A673 (cell line): ENCODE measurements around the gene CMC1. TPM values are rescaled to one million over a fixed set of nuclear protein-coding genes. Genes with fewer than 3 reads are reported as not detected.

Experiments used
- BruUV-seq: library from RNA; stranded (reverse); fragments of 400-500 nt; replicated peaks from 2 replicates; lab custom pipeline; 2021; lab: Mats Ljungman, UMichigan
- CTCF ChIA-PET: fragments of 300-600 bp; sonication (Branson Sonifier 250); formaldehyde crosslinking; loops from one replicate; lab custom pipeline; 2022; ENCODE audit warnings: antibody characterized with exemption; lab: Charles Lee
- POLR2A ChIA-PET: fragments of 300-600 bp; sonication (Branson Sonifier 250); formaldehyde crosslinking; loops from one replicate; lab custom pipeline; 2022; ENCODE audit warnings: antibody characterized with exemption; ENCODE audit not compliant: low non-redundant PET; lab: Charles Lee
- DNase-seq: peaks from one replicate; pipeline ENCODE4 v3.0.0-alpha.2; 2015; ENCODE audit warnings: low spot score
- H3K27ac ChIP-seq: fragments of 200-600 bp; sonication (generic); 2 replicates; pipeline ENCODE4 v1.5.1; 2016; ENCODE audit warnings: mixed run types, low read depth, mild to moderate bottlenecking, mixed read lengths, antibody characterized with exemption, low read length; ENCODE audit not compliant: poor library complexity, severe bottlenecking
- H3K27me3 ChIP-seq: fragments of 200-600 bp; sonication (generic); replicated peaks from 2 replicates; pipeline ENCODE4 v1.6.1; 2017; ENCODE audit warnings: mixed run types, low read depth, mild to moderate bottlenecking, mixed read lengths, antibody characterized with exemption, low read length; ENCODE audit not compliant: insufficient read depth, poor library complexity
- H3K36me3 ChIP-seq: fragments of 200-600 bp; sonication (generic); 2 replicates; pipeline ENCODE4 v1.6.1; 2016; ENCODE audit warnings: mixed run types, mild to moderate bottlenecking, mixed read lengths, antibody characterized with exemption, low read length; ENCODE audit not compliant: insufficient read depth, poor library complexity, severe bottlenecking
- H3K4me1 ChIP-seq: fragments of 200-600 bp; sonication (generic); 2 replicates; pipeline ENCODE4 v1.6.1; 2017; ENCODE audit warnings: mixed run types, mild to moderate bottlenecking, mixed read lengths, antibody characterized with exemption, low read length; ENCODE audit not compliant: insufficient read depth, poor library complexity, severe bottlenecking
- H3K4me3 ChIP-seq: fragments of 200-600 bp; sonication (generic); 2 replicates; pipeline ENCODE4 v1.5.1; 2016; ENCODE audit warnings: low read depth, mixed run types, mild to moderate bottlenecking, mixed read lengths, low read length; ENCODE audit not compliant: poor library complexity, severe bottlenecking
- H3K9me3 ChIP-seq: fragments of 200-600 bp; sonication (generic); 2 replicates; pipeline ENCODE4 v1.6.1; 2016; ENCODE audit warnings: mixed run types, low read depth, mild to moderate bottlenecking, mixed read lengths, antibody characterized with exemption, low read length; ENCODE audit not compliant: poor library complexity, severe bottlenecking
- EZH2 ChIP-seq: fragments of 200-600 bp; sonication (generic); IDR thresholded peaks from 2 replicates; pipeline ENCODE4 v1.6.1; 2017; ENCODE audit warnings: borderline replicate concordance, low read depth, mild to moderate bottlenecking, mixed read lengths, antibody characterized with exemption, low read length; ENCODE audit not compliant: poor library complexity, severe bottlenecking
- intact Hi-C: fragments of 100-400 bp; cut with micrococcal nuclease; formaldehyde crosslinking; loops from one replicate; pipeline ENCODE4 v1.10.0; 2022; ENCODE audit not compliant: unreplicated experiment
- total RNA-seq: library from RNA; stranded (reverse); gene quantifications from 2 replicates; pipeline ENCODE4 v1.2.3, GENCODE V29; 2021
- TF ChIP-seq, protein P1 (sequence below): fragments of 300-800, 200-600 bp; sonication (generic); conservative IDR thresholded peaks from 2 replicates; pipeline ENCODE4 v1.5.1; 2017; ENCODE audit warnings: low read depth, mild to moderate bottlenecking, antibody characterized with exemption, low read length, moderate library complexity, mixed read lengths

CMC1 gene
- total RNA-seq, 1 experiment from 2014 or later = 19.3 TPM

DNA sequence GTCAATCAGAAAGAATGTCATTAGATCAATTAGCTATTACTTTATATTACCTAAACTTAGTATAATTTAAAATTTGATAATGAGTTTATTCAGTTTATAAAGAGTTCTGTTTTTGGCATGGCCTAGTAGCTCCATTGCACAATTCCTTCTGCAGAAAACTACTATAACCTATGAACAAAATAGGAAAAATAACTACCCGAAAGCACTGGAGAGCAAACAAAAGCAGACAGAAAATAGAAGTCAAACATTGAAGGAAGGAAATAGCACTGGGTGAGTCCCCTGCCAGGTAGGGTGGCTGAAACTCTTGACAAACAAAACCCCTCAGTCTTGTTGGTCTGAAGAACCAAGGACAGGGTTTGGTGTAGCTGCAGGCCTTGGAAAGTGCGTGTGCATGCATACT lies 37.5 kb downstream of the CMC1 start:
- Histone ChIP-seq H3K36me3 (no peaks in the 10 kb centered on the region), H3K27ac (no peak overlapping the region), H3K27me3 (no peaks in the 10 kb centered on the region), H3K4me1 (no peaks in the 10 kb centered on the region), H3K4me3 (no peak overlapping the region), H3K9me3 (peaks cover under 1% of the 10 kb centered on the region)
- intact Hi-C loops = no loop called here
- no peak for DNase-seq
- TF ChIP-seq, protein P1, sequence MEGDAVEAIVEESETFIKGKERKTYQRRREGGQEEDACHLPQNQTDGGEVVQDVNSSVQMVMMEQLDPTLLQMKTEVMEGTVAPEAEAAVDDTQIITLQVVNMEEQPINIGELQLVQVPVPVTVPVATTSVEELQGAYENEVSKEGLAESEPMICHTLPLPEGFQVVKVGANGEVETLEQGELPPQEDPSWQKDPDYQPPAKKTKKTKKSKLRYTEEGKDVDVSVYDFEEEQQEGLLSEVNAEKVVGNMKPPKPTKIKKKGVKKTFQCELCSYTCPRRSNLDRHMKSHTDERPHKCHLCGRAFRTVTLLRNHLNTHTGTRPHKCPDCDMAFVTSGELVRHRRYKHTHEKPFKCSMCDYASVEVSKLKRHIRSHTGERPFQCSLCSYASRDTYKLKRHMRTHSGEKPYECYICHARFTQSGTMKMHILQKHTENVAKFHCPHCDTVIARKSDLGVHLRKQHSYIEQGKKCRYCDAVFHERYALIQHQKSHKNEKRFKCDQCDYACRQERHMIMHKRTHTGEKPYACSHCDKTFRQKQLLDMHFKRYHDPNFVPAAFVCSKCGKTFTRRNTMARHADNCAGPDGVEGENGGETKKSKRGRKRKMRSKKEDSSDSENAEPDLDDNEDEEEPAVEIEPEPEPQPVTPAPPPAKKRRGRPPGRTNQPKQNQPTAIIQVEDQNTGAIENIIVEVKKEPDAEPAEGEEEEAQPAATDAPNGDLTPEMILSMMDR = no peak
- no peak for TF ChIP-seq EZH2
- ChIA-PET POLR2A (no interaction called here), CTCF (no interaction called here)
- no TSS peak for BruUV-seq

DNA sequence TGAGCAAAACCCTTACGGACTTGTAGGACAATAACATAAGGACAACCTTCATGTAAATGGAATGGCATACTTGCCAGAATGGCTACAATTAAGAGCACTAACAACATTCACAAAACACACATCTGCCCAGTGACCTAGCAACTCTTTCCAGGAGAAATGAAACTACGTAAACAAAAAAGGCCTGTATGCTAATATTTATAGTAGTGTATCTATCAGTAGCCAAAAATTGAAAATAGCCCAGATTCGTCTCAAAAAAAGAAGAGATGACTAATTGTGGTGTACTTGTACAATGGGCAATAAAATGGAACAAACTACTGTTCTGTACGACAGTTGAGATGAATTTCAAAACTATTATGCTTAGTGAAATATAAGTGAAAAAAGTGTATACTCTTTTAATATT lies 38.4 kb downstream of the CMC1 start:
- Histone ChIP-seq H3K4me1 (no peaks in the 10 kb centered on the region), H3K36me3 (no peaks in the 10 kb centered on the region), H3K9me3 (no peaks in the 10 kb centered on the region), H3K27me3 (no peaks in the 10 kb centered on the region), H3K27ac (no peak overlapping the region), H3K4me3 (no peak overlapping the region)
- POLR2A ChIA-PET = no interaction called here
- no peak for DNase-seq
- no TSS peak for BruUV-seq
- intact Hi-C loops = loop anchor here (10.0 kb wide), 1 partner anchor 365 kb away; no protein-coding TSS in a partner anchor
- CTCF ChIA-PET = no interaction called here
- TF ChIP-seq EZH2 = no peak
- TF ChIP-seq, protein P1 = no peak

DNA sequence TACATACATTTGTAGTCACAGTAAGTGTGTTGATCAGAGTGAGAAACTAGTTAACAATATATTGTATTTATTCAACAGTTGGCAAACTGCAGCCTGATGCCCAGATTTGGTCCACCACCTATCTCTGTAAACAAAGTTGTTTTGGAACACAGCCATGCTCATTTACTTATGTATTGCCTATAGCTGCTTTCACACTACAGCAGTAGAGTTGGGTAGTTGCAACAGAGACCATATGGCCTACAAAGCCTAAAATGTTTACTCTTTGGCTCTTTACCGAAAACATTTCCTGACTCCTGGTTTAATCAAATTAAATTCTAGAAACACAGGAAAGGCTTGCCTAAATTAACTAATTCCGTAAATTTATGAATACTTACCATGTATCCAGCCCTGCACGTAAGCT lies 39.4 kb downstream of the CMC1 start:
- DNase-seq = no peak
- H3K27ac ChIP-seq = no peak overlapping the region
- H3K4me3 ChIP-seq = no peak overlapping the region
- H3K36me3 ChIP-seq = no peaks in the 10 kb centered on the region
- no peaks in the 10 kb centered on the region for H3K27me3 ChIP-seq
- intact Hi-C loops = loop anchor here (10.0 kb wide), 1 partner anchor 366 kb away; no protein-coding TSS in a partner anchor
- TF ChIP-seq, protein P1 = no peak
- TF ChIP-seq EZH2 = no peak
- ChIA-PET POLR2A (no interaction called here), CTCF (no interaction called here)
- H3K4me1 ChIP-seq = no peaks in the 10 kb centered on the region
- BruUV-seq = no TSS peak
- no peaks in the 10 kb centered on the region for H3K9me3 ChIP-seq
